Right cardiac atrium (tissue), 5 donors: ENCODE measurements around the gene FRMD1. TPM values are rescaled to one million over a fixed set of nuclear protein-coding genes. Genes with fewer than 3 reads are reported as not detected.
A peak's percentile ranks its signal among the peaks of the same experiment; 100 is the strongest.

Source experiments
- ATAC-seq, 2 donors: fragments of 200-7000 bp; cut with Tn5 transposase; one replicate each; pipeline versions ENCODE4 v1.8.0 to v1.9.1; 2020; ENCODE audit warnings: moderate library complexity in 2 of 2, mild to moderate bottlenecking in 1 of 2
- DNase-seq, 3 donors: peaks; one replicate each; pipeline ENCODE4 v3.0.0-alpha.2; 2020
- H3K27ac ChIP-seq: one replicate; pipeline ENCODE4 v1.5.1; 2013; ENCODE audit warnings: mild to moderate bottlenecking, low read length, control low read depth, moderate library complexity
- H3K27me3 ChIP-seq: one replicate; pipeline ENCODE4 v1.6.1; 2013; ENCODE audit not compliant: control insufficient read depth, insufficient read depth
- H3K4me1 ChIP-seq: one replicate; pipeline ENCODE4 v1.6.1; 2013; ENCODE audit warnings: low read length; ENCODE audit not compliant: control insufficient read depth, insufficient read depth
- H3K4me3 ChIP-seq: one replicate; pipeline ENCODE4 v1.5.1; 2013; ENCODE audit warnings: low read length, control low read depth
- H3K9me3 ChIP-seq: one replicate; pipeline ENCODE4 v1.6.1; 2013; ENCODE audit warnings: low read length; ENCODE audit not compliant: control insufficient read depth
- WGBS: extraction: QIAGEN DNeasy Blood & Tissue Kit; methylation state at CpG from one replicate; pipeline ENCODE4 v1.1.7; 2013; 5-methylcytosine and 5-hydroxymethylcytosine counted together
- intact Hi-C, 4 donors: fragments of 100-400 bp; cut with DNase I; formaldehyde crosslinking; loops; one replicate each; pipeline versions ENCODE4 v1.11.0 to v1.14.0; 2022 to 2023
- long read RNA-seq, 4 donors: library from polyadenylated mRNA; unstranded; transcript quantifications; one replicate each; pipeline ENCODE4 v2.0.0, GENCODE V29; 2020 to 2021
- polyA plus RNA-seq: library from polyadenylated mRNA; stranded (reverse); fragments of 200-250 nt; gene quantifications from one replicate; pipeline ENCODE4 v1.2.3, GENCODE V29; 2013
- total RNA-seq, 4 donors: library from RNA; stranded (reverse); fragmentation: NEBNext Ultra II Directional; extraction: Animal tissue kit (Norgen Biotek cat#: 25700); gene quantifications; one replicate each; pipeline ENCODE4 v1.2.1, GENCODE V29; 2021
- donor health status: healthy with polysubstance abuse.
- donor health status: DM: no; HTN: yes; CAD: no.
- donor health status: DM: no; HTN: no; CAD: no.
- donor health status: DM: no; HTN: yes; CAD: no; lungs with severe emphysema.
- donor health status: DM: yes; HTN: yes; CAD: no.

The FRMD1 gene
- under 1 TPM in 1 of 4 donors, not detected in 3; 0.31 TPM for total RNA-seq
- polyA plus RNA-seq: 0.07 TPM
- long read RNA-seq, donor 1: 0 reads
- long read RNA-seq, donor 2: 0 reads
- long read RNA-seq, donor 3: 0 reads
- long read RNA-seq, donor 4: 0 reads

DNA sequence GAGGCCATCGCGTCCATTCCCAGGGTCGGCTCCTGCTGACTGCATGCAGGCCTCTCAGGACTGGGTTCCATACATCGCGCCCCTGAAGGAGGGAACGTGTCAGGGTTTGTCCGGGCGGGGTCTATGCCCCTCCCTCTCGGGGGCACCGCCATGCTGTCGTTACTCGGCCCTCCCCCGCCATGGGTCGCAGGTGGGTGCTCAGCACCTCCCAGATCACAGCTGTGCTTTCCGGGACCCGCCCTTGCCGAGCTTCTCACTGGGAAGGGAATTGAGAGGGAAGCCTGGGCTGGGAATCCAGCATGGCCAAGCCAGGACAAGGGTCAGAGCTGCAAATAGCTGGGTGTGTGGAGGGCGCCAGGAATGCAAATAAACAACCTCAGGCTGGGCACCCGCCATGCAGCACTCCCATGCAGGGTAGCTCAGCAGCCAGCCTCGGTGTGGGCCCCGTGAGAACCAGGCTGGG lies at the start of gene FRMD1:
FRMD1 (minus strand) TSS at position 270 of the 463 bp plus-strand sequence; CDS start at position 152, 118 bp downstream.
- peak in 1 of 2 donors; percentile 39 for ATAC-seq
- DNase-seq: no peak
- no peak within 1 kb of the TSS for H3K27ac ChIP-seq
- no peaks in the 10 kb centered on the region for H3K4me1 ChIP-seq
- intact Hi-C loops: no loop called here
- whole genome bisulfite sequencing: 85% methylated on average over 21 of the region's 21 CpGs
- no peak within 1 kb of the TSS for H3K4me3 ChIP-seq
- no peaks in the 10 kb centered on the region for H3K27me3 ChIP-seq
- no peaks in the 10 kb centered on the region for H3K9me3 ChIP-seq

DNA sequence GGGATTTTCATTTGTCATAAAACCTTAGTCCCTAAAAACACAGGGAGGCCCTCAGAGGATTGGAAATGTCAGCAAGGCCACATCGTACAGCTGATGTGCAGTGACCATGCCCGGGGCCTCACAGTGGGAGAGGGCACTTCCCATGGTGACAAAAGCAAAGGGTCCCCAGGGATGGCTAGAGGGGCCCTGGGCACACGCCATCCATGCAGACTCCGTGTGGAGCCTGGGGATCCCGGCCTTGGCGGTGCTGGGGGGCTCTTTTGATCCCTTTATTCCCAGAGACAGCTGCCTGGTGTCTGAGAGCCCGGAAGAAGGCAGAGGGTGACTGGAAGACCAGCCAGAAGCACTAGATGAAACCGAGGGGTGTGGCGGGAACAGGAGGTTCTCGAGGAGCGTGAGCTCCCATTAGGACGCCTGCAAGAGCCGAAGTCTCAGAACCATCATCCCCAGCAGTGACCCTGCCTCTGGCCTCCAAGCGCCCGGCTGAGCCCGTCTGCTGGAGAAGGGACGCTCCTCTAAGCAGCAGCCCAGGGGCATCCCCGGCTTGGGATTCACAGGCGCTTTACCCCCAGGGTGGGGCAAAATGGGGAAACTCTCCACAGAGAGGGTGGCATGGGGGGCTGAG lies 49.1 kb upstream of the FRMD1 start:
- Histone ChIP-seq H3K4me1 (no peaks in the 10 kb centered on the region), H3K27me3 (no peaks in the 10 kb centered on the region), H3K9me3 (no peaks in the 10 kb centered on the region), H3K4me3 (no peak overlapping the region), H3K27ac (no peak overlapping the region)
- DNase-seq (no peak), ATAC-seq (no peak)
- intact Hi-C loops: no loop called here
- 94% methylated on average over 19 of the region's 19 CpGs for WGBS

DNA sequence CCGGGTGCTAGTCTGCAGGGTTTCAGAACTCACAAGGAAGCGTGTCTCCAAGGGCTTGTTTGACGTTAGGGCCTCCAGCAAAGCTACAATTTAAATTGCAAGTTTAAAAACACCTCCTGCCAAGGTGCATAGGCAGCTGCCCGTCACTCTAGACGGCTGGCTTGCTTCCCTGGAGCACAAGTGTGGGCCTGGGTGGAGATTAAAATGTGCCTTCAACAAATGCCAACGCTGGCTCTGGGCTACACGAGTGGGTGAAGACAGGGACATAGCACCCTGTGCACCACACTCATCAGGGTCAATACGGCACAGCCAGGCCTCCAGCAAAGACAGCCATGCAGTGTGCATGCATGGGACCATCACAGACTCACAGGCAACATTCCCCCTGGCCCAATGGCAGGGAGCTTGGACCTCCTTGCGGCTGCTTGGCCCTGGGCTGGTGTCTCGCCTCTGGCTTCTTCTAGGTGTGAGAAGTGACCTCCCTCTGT lies 48.4 kb upstream of the FRMD1 start:
- intact Hi-C loops: no loop called here
- 79% methylated on average over 10 of the region's 10 CpGs for WGBS
- H3K4me3 ChIP-seq: no peak overlapping the region
- no peak overlapping the region for H3K27ac ChIP-seq
- H3K9me3 ChIP-seq: no peaks in the 10 kb centered on the region
- ATAC-seq: peak in 1 of 2 donors; percentile 60
- no peak for DNase-seq
- no peaks in the 10 kb centered on the region for H3K27me3 ChIP-seq
- no peaks in the 10 kb centered on the region for H3K4me1 ChIP-seq

DNA sequence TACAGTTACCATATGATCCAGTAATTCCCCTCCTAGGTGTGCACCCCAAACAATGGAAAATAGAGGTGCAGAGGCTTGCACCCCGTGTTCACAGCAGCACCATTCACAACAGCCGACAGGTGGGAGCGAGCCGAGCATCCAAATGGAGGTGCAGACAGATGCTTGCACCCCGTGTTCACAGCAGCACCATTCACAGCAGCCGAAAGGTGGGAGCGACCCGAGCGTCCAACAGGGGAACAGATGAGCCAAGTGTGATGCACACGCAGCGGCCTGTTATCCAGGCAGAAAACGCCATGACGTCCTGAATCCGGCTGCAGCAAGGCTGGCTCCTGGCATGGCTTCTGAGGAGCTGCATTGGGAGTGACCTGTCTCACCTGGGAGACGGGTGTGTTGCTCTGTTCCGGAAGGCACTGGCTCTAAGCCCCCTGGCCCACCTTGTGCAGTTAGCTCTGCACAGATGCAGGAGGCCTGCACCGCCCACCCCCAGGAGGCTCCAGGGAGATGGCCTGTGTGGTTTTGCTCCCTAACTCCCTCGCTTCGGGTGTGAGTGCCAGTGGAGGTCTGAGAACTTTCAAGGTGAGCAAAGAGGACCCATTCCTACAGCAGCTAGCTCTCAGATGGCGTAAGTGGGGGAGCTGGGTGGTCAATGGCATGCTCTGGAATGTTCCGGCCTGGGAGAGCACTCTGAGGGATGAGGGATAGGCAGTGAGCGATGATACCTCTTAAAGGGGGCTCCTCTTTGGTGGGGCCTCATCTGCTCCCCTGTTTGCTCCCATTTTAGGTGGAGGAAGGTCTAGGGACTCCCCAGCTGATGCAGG lies 47.8 kb upstream of the FRMD1 start:
- intact Hi-C loops: no loop called here
- Histone ChIP-seq H3K4me3 (no peak overlapping the region), H3K27ac (no peak overlapping the region), H3K9me3 (no peaks in the 10 kb centered on the region), H3K27me3 (no peaks in the 10 kb centered on the region), H3K4me1 (no peaks in the 10 kb centered on the region)
- ATAC-seq (no peak), DNase-seq (no peak)
- 94% methylated on average over 22 of the region's 22 CpGs for WGBS

DNA sequence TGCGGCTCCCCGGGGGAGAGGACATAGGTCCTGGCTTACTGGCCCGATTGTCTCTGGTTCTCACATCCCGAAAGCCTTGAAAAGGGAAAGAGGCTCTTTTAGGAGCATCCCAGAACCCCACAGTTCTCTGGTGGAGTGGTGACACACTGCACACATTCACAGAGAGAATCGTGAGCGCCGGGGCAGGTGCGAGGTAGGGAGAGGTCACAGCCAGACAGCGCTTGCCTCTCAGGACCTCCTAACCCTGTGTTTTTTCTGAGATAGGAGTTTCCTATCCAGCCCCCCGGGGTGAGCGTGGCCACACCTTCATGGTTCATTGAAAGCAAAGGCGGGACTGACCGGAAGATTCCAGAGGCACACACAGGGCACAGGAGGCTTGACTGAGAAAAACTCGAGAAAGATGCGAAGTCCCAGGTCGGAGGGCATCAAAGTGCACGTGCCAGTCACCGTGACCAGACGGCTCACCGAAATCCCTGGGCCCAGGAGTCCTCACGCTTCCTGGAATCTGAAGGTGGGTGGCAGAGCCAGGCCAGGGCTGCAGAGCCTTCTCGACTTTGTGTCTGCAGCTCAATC lies 46.5 kb upstream of the FRMD1 start:
- no peak overlapping the region for H3K27ac ChIP-seq
- WGBS: 78% methylated on average over 22 of the region's 22 CpGs

DNA sequence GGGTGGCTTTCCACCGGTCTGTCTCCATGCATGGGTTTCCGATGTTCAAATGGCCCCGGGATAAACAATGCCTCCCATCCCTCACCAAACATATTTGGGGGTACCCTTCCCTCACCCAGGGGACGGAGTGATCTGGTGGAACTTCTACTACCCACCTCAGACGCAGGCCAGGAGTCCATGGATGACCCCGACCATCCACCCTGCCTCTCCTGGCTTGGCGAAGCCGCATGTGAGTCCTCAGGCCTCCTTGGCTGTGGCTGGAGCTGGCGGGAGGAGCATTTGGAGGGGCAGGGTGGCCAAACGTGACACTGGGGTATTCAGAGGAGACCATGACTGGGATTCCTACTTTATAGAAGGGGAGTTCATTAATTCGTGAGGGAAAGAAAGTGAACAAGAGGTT lies 45.9 kb upstream of the FRMD1 start:
- Histone ChIP-seq H3K9me3 (no peaks in the 10 kb centered on the region), H3K27me3 (no peaks in the 10 kb centered on the region), H3K4me3 (no peak overlapping the region), H3K4me1 (no peaks in the 10 kb centered on the region), H3K27ac (no peak overlapping the region)
- intact Hi-C loops: no loop called here
- WGBS: 90% methylated on average over 11 of the region's 11 CpGs
- ATAC-seq: no peak
- no peak for DNase-seq

More for the DNA sequence above, 46.5 kb upstream of the FRMD1 start:
- no peak overlapping the region for H3K4me3 ChIP-seq
- ATAC-seq: no peak
- H3K9me3 ChIP-seq: no peaks in the 10 kb centered on the region
- no peaks in the 10 kb centered on the region for H3K27me3 ChIP-seq
- no peak for DNase-seq
- intact Hi-C loops: no loop called here
- H3K4me1 ChIP-seq: no peaks in the 10 kb centered on the region

DNA sequence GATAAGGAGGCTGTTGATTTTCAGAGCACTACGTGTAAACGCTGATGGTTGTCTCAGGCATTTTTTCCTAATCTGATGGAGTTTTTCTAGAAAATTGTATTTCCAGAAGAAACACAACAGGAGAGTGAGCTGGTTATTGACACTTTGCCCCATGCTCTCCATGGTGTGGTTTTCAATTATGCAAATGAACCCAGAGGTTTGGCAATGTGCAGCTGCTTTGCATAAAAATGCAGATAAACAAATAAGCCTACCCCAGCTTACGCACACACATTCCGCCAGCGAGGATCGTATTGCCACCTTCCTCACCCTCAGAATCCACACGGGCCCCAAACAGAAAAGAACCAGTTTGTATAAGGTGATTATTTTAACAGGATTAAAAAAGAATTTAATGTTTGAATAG lies 45.1 kb upstream of the FRMD1 start:
- ATAC-seq (no peak), DNase-seq (no peak)
- Histone ChIP-seq H3K27me3 (no peaks in the 10 kb centered on the region), H3K4me3 (no peak overlapping the region), H3K4me1 (no peaks in the 10 kb centered on the region), H3K27ac (no peak overlapping the region), H3K9me3 (no peaks in the 10 kb centered on the region)
- intact Hi-C loops: no loop called here
- 92% methylated on average over 7 of the region's 7 CpGs for WGBS

DNA sequence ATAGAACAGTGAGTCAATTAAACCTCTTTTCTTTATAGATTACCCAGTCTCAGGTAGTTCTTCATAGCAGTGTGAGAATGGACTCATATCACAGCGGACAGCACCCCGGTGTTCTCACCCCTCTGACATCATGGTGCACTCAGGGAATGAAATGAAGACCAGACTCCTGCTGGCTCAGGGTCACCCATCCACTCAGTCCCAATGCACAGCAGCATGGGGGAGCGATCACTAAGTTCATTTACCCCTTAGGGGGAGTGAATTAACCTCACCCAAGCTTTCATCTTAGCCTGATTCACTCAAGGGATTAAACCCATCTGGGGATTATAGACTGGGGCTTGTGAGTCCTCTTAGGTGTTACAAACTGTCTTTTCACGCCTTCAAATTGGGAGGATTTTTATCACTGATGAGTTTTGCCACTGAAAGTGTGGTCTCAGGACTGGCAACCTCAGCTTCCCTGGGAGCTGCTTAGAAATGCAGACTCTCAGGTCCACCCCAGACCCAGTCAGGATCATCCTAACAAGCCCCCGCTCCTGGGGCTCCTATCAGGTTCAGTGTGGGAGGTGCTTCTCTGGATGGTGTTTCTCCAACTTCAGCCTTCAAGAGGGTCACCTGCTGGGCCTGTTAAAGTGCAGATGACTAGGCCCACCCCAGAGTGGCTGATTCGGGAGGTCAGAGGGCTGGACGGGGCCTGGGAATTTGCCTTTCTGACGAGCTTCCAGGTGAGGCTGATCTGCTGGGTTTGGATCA lies 44.3 kb upstream of the FRMD1 start:
- no peak overlapping the region for H3K4me3 ChIP-seq
- no peaks in the 10 kb centered on the region for H3K4me1 ChIP-seq
- intact Hi-C loops: no loop called here
- H3K27me3 ChIP-seq: no peaks in the 10 kb centered on the region
- WGBS: 87% methylated on average over 8 of the region's 8 CpGs
- no peaks in the 10 kb centered on the region for H3K9me3 ChIP-seq
- DNase-seq: no peak
- no peak for ATAC-seq
- no peak overlapping the region for H3K27ac ChIP-seq

DNA sequence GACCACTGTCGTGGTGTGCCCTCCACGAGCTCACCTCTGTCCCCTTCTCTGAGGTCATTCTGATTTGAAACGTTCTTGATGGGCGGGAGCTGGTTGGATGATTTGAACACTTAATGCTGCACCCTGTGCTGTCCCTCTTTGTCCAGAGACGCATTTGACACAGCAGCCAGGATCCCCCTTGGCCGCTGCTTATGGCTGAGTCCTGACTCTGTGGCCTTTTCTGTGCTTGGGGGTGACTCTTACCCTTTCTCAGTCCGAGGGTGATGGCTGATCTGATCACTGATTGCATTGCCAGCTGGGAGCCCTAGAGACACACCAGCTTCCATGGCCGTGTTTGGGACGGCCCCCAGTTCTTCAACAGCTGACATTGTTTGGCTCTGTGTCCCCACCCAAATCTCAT lies 43.5 kb upstream of the FRMD1 start:
- Histone ChIP-seq H3K4me3 (no peak overlapping the region), H3K4me1 (no peaks in the 10 kb centered on the region), H3K27me3 (no peaks in the 10 kb centered on the region), H3K27ac (no peak overlapping the region), H3K9me3 (no peaks in the 10 kb centered on the region)
- intact Hi-C loops: no loop called here
- WGBS: 89% methylated on average over 9 of the region's 9 CpGs
- ATAC-seq (no peak), DNase-seq (no peak)

DNA sequence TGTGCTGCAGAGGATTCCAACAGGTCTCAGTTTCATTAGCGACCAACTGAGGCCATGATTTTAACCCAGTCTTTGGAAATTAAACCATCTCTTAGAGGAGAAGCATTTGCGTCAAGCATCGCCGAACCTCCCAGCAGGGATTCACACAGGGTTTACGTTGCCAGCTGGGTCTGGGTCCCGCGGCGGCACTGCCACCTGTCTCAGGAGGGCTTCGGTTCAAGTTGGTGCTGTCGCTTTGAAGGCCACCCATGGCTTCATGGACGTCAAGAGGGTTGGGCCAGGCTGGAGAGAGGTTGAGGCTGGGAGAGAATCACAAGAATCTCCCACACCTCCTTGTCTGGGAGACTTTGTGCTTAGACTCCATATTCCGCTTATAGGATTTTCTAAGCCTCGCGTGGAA lies 43.0 kb upstream of the FRMD1 start:
- Histone ChIP-seq H3K9me3 (no peaks in the 10 kb centered on the region), H3K27me3 (no peaks in the 10 kb centered on the region), H3K4me1 (no peaks in the 10 kb centered on the region), H3K27ac (no peak overlapping the region), H3K4me3 (no peak overlapping the region)
- intact Hi-C loops: no loop called here
- no peak for ATAC-seq
- DNase-seq: no peak
- WGBS: 92% methylated on average over 14 of the region's 14 CpGs
